ENCODE measurements around the gene TRDN.

GRCh38 chr6:123648020-123648580 lies 11.3 kb upstream of the TRDN start:
- TF ChIP-seq POLR2A (IDR thresholded peaks at IDR 0.05) (no peak), POLR2AphosphoS5 (IDR thresholded peaks at IDR 0.05) (no peak)
- TF ChIP-seq, protein P1, sequence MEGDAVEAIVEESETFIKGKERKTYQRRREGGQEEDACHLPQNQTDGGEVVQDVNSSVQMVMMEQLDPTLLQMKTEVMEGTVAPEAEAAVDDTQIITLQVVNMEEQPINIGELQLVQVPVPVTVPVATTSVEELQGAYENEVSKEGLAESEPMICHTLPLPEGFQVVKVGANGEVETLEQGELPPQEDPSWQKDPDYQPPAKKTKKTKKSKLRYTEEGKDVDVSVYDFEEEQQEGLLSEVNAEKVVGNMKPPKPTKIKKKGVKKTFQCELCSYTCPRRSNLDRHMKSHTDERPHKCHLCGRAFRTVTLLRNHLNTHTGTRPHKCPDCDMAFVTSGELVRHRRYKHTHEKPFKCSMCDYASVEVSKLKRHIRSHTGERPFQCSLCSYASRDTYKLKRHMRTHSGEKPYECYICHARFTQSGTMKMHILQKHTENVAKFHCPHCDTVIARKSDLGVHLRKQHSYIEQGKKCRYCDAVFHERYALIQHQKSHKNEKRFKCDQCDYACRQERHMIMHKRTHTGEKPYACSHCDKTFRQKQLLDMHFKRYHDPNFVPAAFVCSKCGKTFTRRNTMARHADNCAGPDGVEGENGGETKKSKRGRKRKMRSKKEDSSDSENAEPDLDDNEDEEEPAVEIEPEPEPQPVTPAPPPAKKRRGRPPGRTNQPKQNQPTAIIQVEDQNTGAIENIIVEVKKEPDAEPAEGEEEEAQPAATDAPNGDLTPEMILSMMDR (IDR thresholded peaks at IDR 0.05): no peak
